SK-N-SH (cell line): ENCODE data around the gene LMBR1L. TPM values are rescaled to one million over a fixed set of nuclear protein-coding genes. Genes with fewer than 3 reads are reported as not detected.

Experiments
- CTCF ChIA-PET: fragments of 300-600, 350-600 bp; formaldehyde crosslinking; extraction: SDS; loops from one replicate; lab custom pipeline; 2021; lab: Yijun Ruan, JAX
- POLR2A ChIA-PET: fragments of 350-600 bp; sonication (Branson Sonifier 250); formaldehyde crosslinking; extraction: SDS; loops from one replicate; lab custom pipeline; 2020; ENCODE audit warnings: antibody characterized with exemption, inconsistent platforms; lab: Yijun Ruan, JAX
- DNase-seq: peaks from one replicate; pipeline ENCODE4 v3.0.0; 2012
- H2AFZ ChIP-seq: fragments of 200-600 bp; sonication (generic); 2 replicates; pipeline ENCODE4 v1.8.1; 2016; ENCODE audit warnings: antibody characterized with exemption, mild to moderate bottlenecking, low read depth
- H3F3A ChIP-seq: fragments of 200-600 bp; sonication (generic); replicated peaks from 2 replicates; pipeline ENCODE3; 2016; ENCODE audit warnings: antibody characterized with exemption, mild to moderate bottlenecking; ENCODE audit not compliant: insufficient read depth
- H3K27ac ChIP-seq, 2 experiments: fragments of 200-500 bp in 1 of 2; fragments of 200-600 bp in 1 of 2; sonication (Bioruptor generic) in 1 of 2; sonication (generic), shearing (Covaris generic) in 1 of 2; 2 replicates each; pipeline versions ENCODE4 v1.5.1 to v1.6.1; 2014 to 2016; ENCODE audit warnings: low read depth in 2 of 2, inconsistent platforms in 1 of 2, low read length in 1 of 2, mild to moderate bottlenecking in 1 of 2, mixed read lengths in 1 of 2
- H3K27me3 ChIP-seq: fragments of 200-600 bp; sonication (generic), shearing (Covaris generic); 2 replicates; pipeline ENCODE4 v1.6.1; 2016; ENCODE audit warnings: mixed run types; ENCODE audit not compliant: insufficient read depth
- H3K36me3 ChIP-seq, 2 experiments: fragments of 200-500 bp in 1 of 2; fragments of 200-600 bp in 1 of 2; sonication (Bioruptor generic) in 1 of 2; sonication (generic) in 1 of 2; replicated peaks in 1 of 2; 2 replicates each; pipeline versions ENCODE3 to v1.5.1; 2014 to 2016; ENCODE audit warnings: low read length in 1 of 2, mild to moderate bottlenecking in 1 of 2; ENCODE audit not compliant: insufficient read depth in 2 of 2, control insufficient read depth in 1 of 2
- H3K4me1 ChIP-seq, 2 experiments: fragments of 200-500 bp in 1 of 2; fragments of 200-600 bp in 1 of 2; sonication (Bioruptor generic) in 1 of 2; sonication (generic), shearing (Covaris generic) in 1 of 2; 2 replicates each; pipeline versions ENCODE4 v1.5.1 to v1.6.1; 2014 to 2016; ENCODE audit warnings: low read depth in 1 of 2, low read length in 1 of 2, mixed run types in 1 of 2; ENCODE audit not compliant: insufficient read depth in 2 of 2, control insufficient read depth in 1 of 2
- H3K4me2 ChIP-seq: fragments of 200-600 bp; sonication (generic), shearing (Covaris generic); 2 replicates; pipeline ENCODE4 v1.6.1; 2017; ENCODE audit warnings: mixed run types
- H3K4me3 ChIP-seq, 2 experiments: fragments of 200-500 bp in 1 of 2; fragments of 200-600 bp in 1 of 2; sonication (Bioruptor generic) in 1 of 2; sonication (generic), shearing (Covaris generic) in 1 of 2; 2 replicates each; pipeline versions ENCODE4 v1.5.1 to v1.8.1; 2014 to 2016; ENCODE audit warnings: low read depth in 2 of 2, inconsistent platforms in 1 of 2, low read length in 1 of 2, mild to moderate bottlenecking in 1 of 2, mixed read lengths in 1 of 2, moderate library complexity in 1 of 2
- H3K79me2 ChIP-seq: fragments of 200-600 bp; sonication (generic); 2 replicates; pipeline ENCODE4 v1.8.1; 2017; ENCODE audit warnings: mild to moderate bottlenecking; ENCODE audit not compliant: insufficient read depth
- H3K9ac ChIP-seq: fragments of 200-600 bp; sonication (generic); 2 replicates; pipeline ENCODE4 v1.6.1; 2017; ENCODE audit warnings: mixed run types
- H3K9me2 ChIP-seq: fragments of 200-600 bp; sonication (generic); 2 replicates; pipeline ENCODE4 v1.6.1; 2017; ENCODE audit warnings: mixed run types
- H3K9me3 ChIP-seq: fragments of 200-600 bp; sonication (generic); 2 replicates; pipeline ENCODE4 v1.6.1; 2017; ENCODE audit warnings: mixed run types, mild to moderate bottlenecking, moderate library complexity
- H4K20me1 ChIP-seq: fragments of 200-600 bp; sonication (generic); 2 replicates; pipeline ENCODE4 v1.6.1; 2017; ENCODE audit warnings: mild to moderate bottlenecking, mixed run types; ENCODE audit not compliant: insufficient read depth
- CTCF ChIP-seq: fragments of 200-600 bp; sonication (generic); IDR thresholded peaks from 2 replicates; pipeline ENCODE4 v1.6.1; 2017; ENCODE audit warnings: antibody characterized with exemption, mild to moderate bottlenecking, moderate library complexity
- EP300 ChIP-seq, 2 experiments: IDR thresholded peaks; 2 replicates each; pipeline versions ENCODE4 v1.4.0 to v1.6.1; 2012; ENCODE audit warnings: borderline replicate concordance in 1 of 2, low read depth in 1 of 2, low read length in 1 of 2
- EZH2phosphoT487 ChIP-seq: fragments of 200-600 bp; sonication (generic); IDR thresholded peaks from 2 replicates; pipeline ENCODE4 v1.6.1; 2017; ENCODE audit warnings: low read depth, mixed run types, mild to moderate bottlenecking, antibody characterized with exemption, moderate library complexity, borderline replicate concordance
- FOSL2 ChIP-seq: IDR thresholded peaks from 2 replicates; pipeline ENCODE4 v1.4.0; 2012; ENCODE audit warnings: low read depth, mild to moderate bottlenecking, moderate library complexity, borderline replicate concordance
- FOXM1 ChIP-seq: IDR thresholded peaks from 2 replicates; pipeline ENCODE4 v1.4.0; 2012; ENCODE audit warnings: low read depth, mild to moderate bottlenecking
- GATA2 ChIP-seq: sonication (generic); formaldehyde crosslinking; IDR thresholded peaks from 2 replicates; pipeline ENCODE4 v1.5.0; 2020; ENCODE audit warnings: mild to moderate bottlenecking, missing genetic modification reagents
- IRF3 ChIP-seq: fragments of 150-350 bp; IDR thresholded peaks from 2 replicates; pipeline ENCODE4 v1.6.1; 2016; ENCODE audit warnings: mild to moderate bottlenecking, low read depth, low read length
- JUND ChIP-seq: IDR thresholded peaks from 2 replicates; pipeline ENCODE4 v1.4.0; 2012
- MAX ChIP-seq: IDR thresholded peaks from 2 replicates; pipeline ENCODE4 v1.4.0; 2012; ENCODE audit warnings: low read depth
- MEF2A ChIP-seq: IDR thresholded peaks from 2 replicates; pipeline ENCODE4 v1.4.0; 2012; ENCODE audit warnings: low read depth, borderline replicate concordance
- MXI1 ChIP-seq: IDR thresholded peaks from 2 replicates; pipeline ENCODE4 v1.6.1; 2012; ENCODE audit warnings: mild to moderate bottlenecking, low read depth, low read length, improper control_type of control experiment
- POLR2AphosphoS5 ChIP-seq: IDR thresholded peaks from 2 replicates; pipeline ENCODE4 v1.6.1; 2012; ENCODE audit warnings: low read depth, low read length
- RCOR1 ChIP-seq: fragments of 150-350 bp; IDR thresholded peaks from 2 replicates; pipeline ENCODE4 v1.6.1; 2017; ENCODE audit warnings: antibody characterized with exemption, low read length
- RFX5 ChIP-seq: IDR thresholded peaks from 2 replicates; pipeline ENCODE4 v1.6.1; 2012; ENCODE audit warnings: mild to moderate bottlenecking, improper control_type of control experiment, low read length
- RXRA ChIP-seq: IDR thresholded peaks from 2 replicates; pipeline ENCODE4 v1.4.0; 2012; ENCODE audit warnings: low read depth, mild to moderate bottlenecking, borderline replicate concordance
- SMC3 ChIP-seq: IDR thresholded peaks from 2 replicates; pipeline ENCODE4 v1.6.1; 2012; ENCODE audit warnings: low read depth, low read length, improper control_type of control experiment
- TAF1 ChIP-seq: IDR thresholded peaks from 2 replicates; pipeline ENCODE4 v1.6.1; 2012; ENCODE audit warnings: low read depth, mild to moderate bottlenecking, low read length, moderate library complexity, borderline replicate concordance
- TEAD4 ChIP-seq: IDR thresholded peaks from 2 replicates; pipeline ENCODE4 v1.4.0; 2012; ENCODE audit warnings: mild to moderate bottlenecking, borderline replicate concordance; ENCODE audit not compliant: insufficient read depth
- USF1 ChIP-seq: IDR thresholded peaks from 2 replicates; pipeline ENCODE4 v1.4.0; 2012; ENCODE audit warnings: low read depth, borderline replicate concordance
- USF2 ChIP-seq: fragments of 150-350 bp; IDR thresholded peaks from 2 replicates; pipeline ENCODE4 v1.6.1; 2017; ENCODE audit warnings: antibody characterized with exemption, low read length, low read depth, borderline replicate concordance
- YY1 ChIP-seq: IDR thresholded peaks from 2 replicates; pipeline ENCODE4 v1.4.0; 2012; ENCODE audit warnings: low read depth, mild to moderate bottlenecking
- WGBS: methylation state at CpG from one replicate; pipeline ENCODE4 v1.1.6; 2017; ENCODE audit warnings: low lambda C conversion rate; 5-methylcytosine and 5-hydroxymethylcytosine counted together
- polyA plus RNA-seq, 3 experiments: library from polyadenylated mRNA; depleted of rRNA; stranded (reverse); fragments of >200 nt; gene quantifications; 2 replicates each; pipeline ENCODE4 v1.2.3, GENCODE V29; 2012

The LMBR1L gene
- polyA plus RNA-seq, 1 of the 3 experiments (the other 2 are of a cell fraction) = 61.4 TPM

GRCh38 chr12:49146406-49146805, 35.8 kb upstream of the LMBR1L start:
- TF ChIP-seq USF1 (no peak), CTCF (no peak), SMC3 (no peak), RXRA (no peak), IRF3 (no peak), TEAD4 (no peak), POLR2AphosphoS5 (no peak), FOXM1 (no peak), GATA2 (CRISPR knock-in tag) (no peak), JUND (no peak), MEF2A (no peak), EP300 (IDR thresholded peaks at IDR 0.05; ENCODE audit: borderline replicate concordance in 1 of 2, low read depth in 1 of 2, low read length in 1 of 2) (no peak)
- DNase-seq = no peak
- Histone ChIP-seq H3K27ac (no peak overlapping the region), H3K36me3 (no peaks in the 10 kb centered on the region), H2AFZ (no peak overlapping the region), H3K9me2 (no peaks in the 10 kb centered on the region), H3K9ac (no peak overlapping the region), H3K4me2 (no peak overlapping the region), H3K4me1 (no peaks in the 10 kb centered on the region), H3K27me3 (no peaks in the 10 kb centered on the region), H3F3A (no peaks in the 10 kb centered on the region), H4K20me1 (no peaks in the 10 kb centered on the region), H3K9me3 (no peaks in the 10 kb centered on the region), H3K4me3 (no peak overlapping the region), H3K79me2 (no peaks in the 10 kb centered on the region)
- WGBS = 88% methylated on average over 1 of the region's 1 CpG
- POLR2A ChIA-PET = interaction anchor here (0.5 kb wide), 1 partner anchor 23 kb away, joined by 3 read pairs; no protein-coding TSS in a partner anchor
- CTCF ChIA-PET = interaction anchor here (0.9 kb wide), 3 partner anchors 12 to 88 kb away, joined by 3 to 4 read pairs (median 4); no protein-coding TSS in a partner anchor

- CTCF ChIA-PET = interaction anchor here (0.6 to 1.9 kb wide), 2 partner anchors 14 to 91 kb away, joined by 4 to 7 read pairs; partner anchors contain the start of gene TUBA1B
- no peak overlapping the region for H2AFZ ChIP-seq
- no peak for DNase-seq
- no peaks in the 10 kb centered on the region for H3F3A ChIP-seq
- H4K20me1 ChIP-seq = no peaks in the 10 kb centered on the region
- H3K4me1 ChIP-seq = no peaks in the 10 kb centered on the region
- no peaks in the 10 kb centered on the region for H3K27me3 ChIP-seq
- no peaks in the 10 kb centered on the region for H3K36me3 ChIP-seq
- H3K9me2 ChIP-seq = no peaks in the 10 kb centered on the region
- no peaks in the 10 kb centered on the region for H3K79me2 ChIP-seq
- POLR2A ChIA-PET = interaction anchor here (0.8 kb wide), 1 partner anchor 13 kb away, joined by 5 read pairs; the partner anchor contains the start of gene TUBA1B
- no peak overlapping the region for H3K27ac ChIP-seq
- H3K9ac ChIP-seq = no peak overlapping the region
- 89% methylated on average over 2 of the region's 2 CpGs for WGBS
- no peak overlapping the region for H3K4me2 ChIP-seq
- no peaks in the 10 kb centered on the region for H3K9me3 ChIP-seq
- no peak overlapping the region for H3K4me3 ChIP-seq
- TF ChIP-seq RFX5 = no peak
- no peak for TF ChIP-seq FOXM1
- no peak for TF ChIP-seq JUND
- TF ChIP-seq YY1 = no peak
- TF ChIP-seq USF1 = no peak
- no peak for TF ChIP-seq RCOR1
- TF ChIP-seq FOSL2 = no peak
- no peak for TF ChIP-seq USF2
- TF ChIP-seq TAF1 = no peak
- no peak for TF ChIP-seq IRF3
- TF ChIP-seq MAX = no peak
- TF ChIP-seq MXI1 = no peak
- TF ChIP-seq EZH2phosphoT487 = no peak
Observed at GRCh38 chr12:49144384-49144783, 33.7 kb upstream of the LMBR1L start.
